HG03558 (cell line): Measurements from ENCODE around the gene DPM1.

Experiments used
- ATAC-seq: cut with Tn5 transposase; IDR thresholded peaks from one replicate; pipeline ENCODE4 v1.9.1; 2021; ENCODE audit warnings: moderate number of reproducible peaks; ENCODE audit not compliant: unreplicated experiment; ENCODE audit errors: extremely low read depth

Gene DPM1

GRCh38 chr20:50904067-50904570, 54.2 kb downstream of the DPM1 start:
- no peak for ATAC-seq

GRCh38 chr20:50903353-50904051, 54.8 kb downstream of the DPM1 start:
- no peak for ATAC-seq

GRCh38 chr20:50901301-50901700, 57.0 kb downstream of the DPM1 start:
- no peak for ATAC-seq

- no peak for ATAC-seq
Observed at GRCh38 chr20:50900261-50900660, 58.1 kb downstream of the DPM1 start.

DNA sequence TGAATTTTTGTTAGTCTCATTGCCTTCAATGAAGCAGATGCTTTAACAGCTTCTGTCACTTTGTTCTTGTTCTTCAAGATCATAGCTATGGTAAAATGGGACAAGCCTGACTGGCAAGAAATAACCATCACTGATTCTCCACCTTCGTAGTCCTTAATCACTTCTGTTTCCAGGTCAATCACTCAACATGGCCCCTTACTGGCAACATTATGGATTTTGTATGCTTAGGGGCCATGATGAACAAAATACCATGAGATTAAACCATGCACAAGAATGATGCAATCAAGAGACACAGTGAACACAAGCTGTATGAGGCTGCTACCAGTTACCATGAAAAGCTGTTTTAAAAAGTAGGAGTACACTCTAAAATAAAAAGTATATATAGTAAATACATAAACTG, 59.9 kb downstream of the DPM1 start:
- no peak for ATAC-seq

- no peak for ATAC-seq
Observed at GRCh38 chr20:50895111-50895830, 63.1 kb downstream of the DPM1 start.

GRCh38 chr20:50893620-50894019, 64.7 kb downstream of the DPM1 start:
- no peak for ATAC-seq

DNA sequence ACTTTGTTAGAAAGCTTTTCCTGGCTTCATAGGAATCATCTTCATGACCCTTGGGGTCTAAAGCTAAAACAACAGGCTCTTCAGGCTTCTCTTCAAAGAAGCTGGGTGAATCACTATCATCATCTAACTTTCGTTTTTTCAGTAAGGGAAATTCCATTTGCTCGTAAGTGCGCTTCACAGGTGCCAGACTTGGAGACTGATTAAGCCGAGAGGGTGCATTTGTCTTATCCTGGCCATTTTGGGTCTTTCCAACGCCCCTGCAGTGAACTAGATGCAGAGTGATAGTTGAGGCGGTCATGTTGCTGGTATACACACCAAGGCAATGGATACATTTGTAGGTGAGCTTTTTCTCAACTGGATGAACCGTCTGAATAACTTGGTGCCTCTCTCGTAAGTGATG, 65.9 kb downstream of the DPM1 start:
- no peak for ATAC-seq

DNA sequence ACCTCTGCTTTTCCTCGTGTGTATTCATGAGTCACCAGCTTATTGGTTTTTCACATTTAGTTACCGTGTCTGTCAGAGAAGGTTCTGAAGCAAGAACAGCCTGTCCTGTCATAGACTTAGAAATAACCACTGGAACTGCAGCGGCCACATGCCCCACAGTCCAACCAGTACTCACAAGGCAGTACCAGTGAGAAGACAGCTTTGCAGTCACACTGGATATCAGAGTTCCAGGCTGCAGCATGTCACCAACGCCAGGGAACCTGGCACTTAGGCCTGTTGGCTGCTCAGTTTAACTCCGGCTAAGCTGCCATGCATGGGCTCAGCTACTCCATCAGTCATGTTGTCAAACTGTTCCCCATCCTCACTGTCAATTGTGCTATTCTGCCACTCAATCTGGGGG, 67.2 kb downstream of the DPM1 start:
- no peak for ATAC-seq

- ATAC-seq, result no peak
Observed at GRCh38 chr20:50887576-50887975, 70.8 kb downstream of the DPM1 start.

DNA sequence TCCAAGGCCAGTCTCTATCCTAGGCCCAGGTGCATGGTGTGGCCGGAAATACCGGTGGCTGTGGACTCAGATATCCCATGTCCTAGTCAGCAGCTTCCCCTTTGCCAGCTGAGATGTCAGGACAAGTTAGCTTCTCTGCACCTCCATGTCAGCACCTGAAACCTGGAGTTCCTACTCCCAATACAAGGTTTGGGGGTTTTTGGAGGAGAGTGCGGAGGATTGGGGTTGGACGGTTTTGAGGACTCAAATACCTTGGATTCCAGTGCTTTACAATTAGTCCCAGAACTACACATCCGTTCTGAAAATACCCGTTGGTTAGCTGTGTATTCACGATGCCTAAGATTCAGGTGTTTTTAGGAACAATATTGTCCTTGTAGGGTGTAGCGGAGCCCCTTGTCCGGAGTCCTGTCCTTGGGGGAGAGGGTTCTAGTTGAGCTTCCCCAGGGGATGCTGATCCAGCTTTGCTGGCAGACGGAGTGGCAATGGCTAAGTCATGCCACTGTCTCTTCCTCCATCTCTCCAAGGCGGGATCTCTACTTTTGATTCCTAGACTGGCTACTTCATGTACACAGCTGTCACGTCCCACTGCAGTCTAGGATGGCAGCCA, 72.0 kb downstream of the DPM1 start:
- no peak for ATAC-seq

- no peak for ATAC-seq
Observed at GRCh38 chr20:50885781-50886180, 72.6 kb downstream of the DPM1 start.

GRCh38 chr20:50885068-50885467, 73.3 kb downstream of the DPM1 start:
- no peak for ATAC-seq
